Activated naive CD4-positive, alpha-beta T cell treated with anti-CD3 and anti-CD28 coated beads, Interleukin-2, amount 10 ng/mL, durations not matched to agents 7 days and 5 days (primary cell): Measurements from ENCODE around the gene COPZ1.

Source experiments
- CTCF ChIA-PET: fragments of 350-600 bp; sonication (Branson Sonifier 250); formaldehyde crosslinking; loops from one replicate; lab custom pipeline; 2021; ENCODE audit warnings: antibody characterized with exemption; lab: Charles Lee
- DNase-seq: peaks from one replicate; pipeline ENCODE4 v3.0.0-alpha.2; 2020
- H3K27ac Mint-ChIP-seq: one replicate; pipeline ENCODE4 v1.8.0; 2021; ENCODE audit warnings: mild to moderate bottlenecking, moderate library complexity, mixed read lengths
- H3K27me3 Mint-ChIP-seq: one replicate; pipeline ENCODE4 v1.8.0; 2021; ENCODE audit warnings: mild to moderate bottlenecking, mixed read lengths
- H3K36me3 Mint-ChIP-seq: one replicate; pipeline ENCODE4 v1.8.0; 2021; ENCODE audit warnings: mixed read lengths
- H3K4me1 Mint-ChIP-seq: one replicate; pipeline ENCODE4 v1.8.0; 2021; ENCODE audit warnings: mixed read lengths
- H3K4me3 Mint-ChIP-seq: one replicate; pipeline ENCODE4 v1.8.0; 2021; ENCODE audit warnings: mild to moderate bottlenecking, moderate library complexity, mixed read lengths
- H3K9me3 Mint-ChIP-seq: one replicate; pipeline ENCODE4 v1.8.0; 2021; ENCODE audit warnings: mixed read lengths

COPZ1 gene

GRCh38 chr12:54363618-54364017, 38.7 kb downstream of the COPZ1 start:
- DNase-seq = no peak
- no peak overlapping the region for H3K27ac Mint-ChIP-seq
- H3K4me3 Mint-ChIP-seq = no peak overlapping the region
- no peaks in the 10 kb centered on the region for H3K9me3 Mint-ChIP-seq
- peaks cover 42% of the 10 kb centered on the region for H3K4me1 Mint-ChIP-seq
- H3K27me3 Mint-ChIP-seq = peaks cover 17% of the 10 kb centered on the region
- CTCF ChIA-PET = interaction anchor here (0.6 to 8.3 kb wide), 8 partner anchors 14 to 149 kb away, joined by 3 to 125 read pairs (median 12); no protein-coding TSS in a partner anchor
- H3K36me3 Mint-ChIP-seq = no peaks in the 10 kb centered on the region

- Mint-ChIP-seq H3K9me3 (no peaks in the 10 kb centered on the region), H3K27ac (peak within 1 kb of the TSS; percentile 81), H3K4me1 (peaks cover 49% of the 10 kb centered on the region), H3K27me3 (peaks cover 23% of the 10 kb centered on the region), H3K36me3 (no peaks in the 10 kb centered on the region), H3K4me3 (peak within 1 kb of the TSS; percentile 11)
- peak; percentile 54 for DNase-seq
- CTCF ChIA-PET = no interaction called here
These were observed 39.5 kb downstream of the COPZ1 start, which contains the start of gene GPR84 for GRCh38 chr12:54364413-54364812. Gene GPR84, minus strand, starts transcription at chr12:54364486. Its CDS starts 635 bp downstream, at chr12:54363851.

DNA sequence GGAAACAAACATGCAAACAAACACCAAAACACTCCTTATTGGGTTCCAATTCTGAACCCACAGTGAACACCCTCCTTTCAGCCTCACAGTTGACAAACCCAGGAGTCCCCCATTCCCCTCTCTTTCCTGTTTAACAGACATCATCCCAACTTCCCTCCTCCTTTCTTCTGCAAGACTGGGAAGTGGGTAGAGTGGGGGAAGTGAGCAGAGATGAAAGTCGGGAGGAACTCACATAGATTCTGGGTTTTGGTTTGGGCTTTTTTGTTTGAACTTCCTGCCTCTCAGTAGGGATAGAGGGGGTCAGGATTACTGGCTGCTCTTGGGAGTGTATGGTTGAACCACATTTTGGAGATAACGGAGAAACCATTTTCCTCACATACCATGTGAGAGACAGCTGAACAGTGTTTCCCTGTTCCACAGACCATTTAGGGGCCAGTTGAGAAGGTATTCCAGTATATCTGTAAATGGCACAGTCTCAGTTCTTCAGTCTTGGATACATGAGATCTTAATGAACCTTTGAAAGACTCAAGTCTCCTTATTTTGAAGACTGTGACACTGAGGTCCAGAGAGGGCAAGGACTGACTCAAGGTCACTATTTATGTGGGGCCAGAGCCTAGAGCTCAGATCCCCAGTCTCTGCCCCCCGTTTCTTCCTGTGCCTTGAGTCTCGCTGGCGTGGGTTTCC, 43.2 kb downstream of the COPZ1 start:
- Mint-ChIP-seq H3K27ac (no peak overlapping the region), H3K4me1 (peaks cover 47% of the 10 kb centered on the region), H3K9me3 (no peaks in the 10 kb centered on the region), H3K27me3 (peaks cover 25% of the 10 kb centered on the region), H3K36me3 (no peaks in the 10 kb centered on the region), H3K4me3 (no peak overlapping the region)
- CTCF ChIA-PET = interaction anchor here (0.6 to 4.5 kb wide), 19 partner anchors 11 to 160 kb away, joined by 3 to 68 read pairs (median 5); no protein-coding TSS in a partner anchor
- no peak for DNase-seq

- H3K27ac Mint-ChIP-seq = no peak overlapping the region
- H3K4me1 Mint-ChIP-seq = peaks cover 41% of the 10 kb centered on the region
- no peaks in the 10 kb centered on the region for H3K9me3 Mint-ChIP-seq
- CTCF ChIA-PET = interaction anchor here (0.8 to 4.5 kb wide), 18 partner anchors 12 to 161 kb away, joined by 3 to 68 read pairs (median 5); no protein-coding TSS in a partner anchor
- H3K27me3 Mint-ChIP-seq = peaks cover 33% of the 10 kb centered on the region
- peak overlapping the region; percentile 33 for H3K4me3 Mint-ChIP-seq
- peak; percentile 93 for DNase-seq
- H3K36me3 Mint-ChIP-seq = no peaks in the 10 kb centered on the region
These were observed 44.0 kb downstream of the COPZ1 start for GRCh38 chr12:54368709-54369596.

DNA sequence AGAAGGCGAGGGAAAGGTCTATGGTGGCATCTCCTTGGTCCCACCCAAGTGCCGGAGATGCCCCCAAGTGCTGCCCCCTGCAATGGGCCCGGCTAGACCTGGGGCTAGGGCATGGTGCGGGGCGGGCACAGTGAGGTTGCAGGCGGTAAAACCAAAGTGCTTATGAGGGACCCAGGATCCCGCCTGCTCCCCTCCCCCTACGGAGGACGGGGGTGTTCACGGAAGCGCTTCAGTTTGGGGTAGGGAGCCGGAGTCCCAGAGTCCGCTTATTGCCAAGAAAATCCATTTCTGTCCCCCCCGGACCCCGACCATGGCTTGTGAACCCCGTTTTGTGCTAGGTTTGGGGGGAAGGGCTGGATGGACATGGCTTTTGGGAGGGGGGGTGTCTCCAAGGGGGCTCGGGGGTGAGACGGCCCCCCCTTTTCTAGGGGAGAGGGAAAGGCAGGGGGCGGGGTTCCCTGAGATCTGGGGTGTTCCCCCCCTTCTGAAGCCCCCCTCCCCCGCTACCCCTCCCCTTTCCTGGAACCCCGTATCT, 44.7 kb downstream of the COPZ1 start:
- peak overlapping the region; percentile 33 for H3K4me3 Mint-ChIP-seq
- H3K27ac Mint-ChIP-seq = no peak overlapping the region
- CTCF ChIA-PET = interaction anchor here (1.0 to 2.6 kb wide), 4 partner anchors 10 to 149 kb away, joined by 3 to 19 read pairs (median 10); no protein-coding TSS in a partner anchor
- H3K4me1 Mint-ChIP-seq = peaks cover 34% of the 10 kb centered on the region
- no peaks in the 10 kb centered on the region for H3K9me3 Mint-ChIP-seq
- H3K27me3 Mint-ChIP-seq = peaks cover 40% of the 10 kb centered on the region
- no peak for DNase-seq
- H3K36me3 Mint-ChIP-seq = no peaks in the 10 kb centered on the region

DNA sequence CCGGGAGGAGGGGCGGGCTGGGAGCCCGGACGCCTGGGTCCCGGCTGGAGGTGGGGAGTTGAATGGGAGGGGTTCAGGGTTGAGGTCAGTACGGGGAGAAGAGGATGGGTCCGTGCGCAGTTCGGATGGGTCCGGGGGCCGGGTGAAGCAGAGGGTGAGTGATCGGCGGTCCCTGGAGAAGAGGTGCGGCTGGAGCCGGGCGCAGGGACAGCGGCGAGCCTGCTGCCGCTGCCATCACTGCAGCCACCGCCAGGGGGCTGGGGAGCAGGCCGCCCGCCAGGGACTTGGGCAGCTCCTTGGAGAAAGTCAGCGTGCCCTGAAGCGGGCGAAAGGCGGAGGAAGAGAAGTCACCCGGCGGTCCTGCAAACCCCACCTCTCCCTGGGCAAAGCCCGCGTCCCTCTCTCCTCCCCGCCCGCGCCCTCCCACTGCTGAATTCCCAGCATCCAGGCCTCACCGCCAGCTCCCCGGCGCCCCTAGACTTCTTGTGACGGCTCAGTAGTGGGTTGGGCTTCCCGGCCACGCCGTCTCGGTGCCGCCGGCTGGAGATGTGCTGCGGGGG, 45.3 kb downstream of the COPZ1 start:
- CTCF ChIA-PET = interaction anchor here (0.7 to 2.9 kb wide), 10 partner anchors 8 to 156 kb away, joined by 3 to 19 read pairs (median 6); no protein-coding TSS in a partner anchor
- Mint-ChIP-seq H3K4me3 (no peak overlapping the region), H3K9me3 (no peaks in the 10 kb centered on the region), H3K36me3 (no peaks in the 10 kb centered on the region), H3K27ac (no peak overlapping the region), H3K4me1 (peaks cover 29% of the 10 kb centered on the region), H3K27me3 (peaks cover 44% of the 10 kb centered on the region)
- no peak for DNase-seq

DNA sequence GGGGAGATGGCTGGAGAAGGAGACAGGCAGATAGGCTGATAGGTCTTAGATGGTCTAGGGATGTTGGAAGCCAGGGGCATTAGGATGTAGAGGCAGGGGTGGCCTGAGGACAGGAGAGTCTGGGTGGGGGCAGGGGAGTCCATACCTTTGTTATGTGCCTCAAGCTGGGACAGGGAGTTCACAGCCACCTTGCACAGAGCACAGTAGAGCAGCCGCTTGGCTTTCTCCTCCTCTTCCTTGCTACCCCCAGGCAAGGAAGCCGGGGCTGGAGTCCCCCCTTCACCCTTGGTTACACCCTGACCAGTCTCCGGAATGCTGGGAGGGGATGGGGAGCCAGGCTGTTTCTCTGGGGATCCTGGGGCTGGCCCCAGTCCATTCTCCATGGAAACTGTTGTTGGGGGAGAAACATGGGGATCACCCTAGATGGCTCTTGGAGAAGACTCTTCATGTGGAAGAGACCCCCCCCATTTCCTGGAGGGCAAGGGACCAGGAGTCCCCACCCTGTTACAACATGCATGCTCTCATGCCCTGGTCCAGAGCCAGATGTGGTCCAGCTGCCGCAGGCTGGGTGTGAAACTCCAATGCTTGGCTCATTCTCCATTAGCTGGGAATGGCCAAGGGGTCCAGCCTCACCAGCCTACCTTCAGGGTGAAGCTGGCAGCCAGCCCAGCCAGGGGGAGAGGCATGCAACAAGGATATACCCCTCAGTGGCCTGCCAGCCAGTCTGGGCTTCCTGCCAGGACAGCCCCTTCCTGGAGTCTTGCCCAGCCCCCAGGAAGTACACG, 46.6 kb downstream of the COPZ1 start:
- Mint-ChIP-seq H3K4me3 (no peak overlapping the region), H3K36me3 (no peaks in the 10 kb centered on the region), H3K27ac (no peak overlapping the region), H3K9me3 (no peaks in the 10 kb centered on the region), H3K27me3 (peaks cover 57% of the 10 kb centered on the region), H3K4me1 (peaks cover 29% of the 10 kb centered on the region)
- no peak for DNase-seq
- CTCF ChIA-PET = interaction anchor here (1.1 to 2.9 kb wide), 10 partner anchors 8 to 157 kb away, joined by 3 to 19 read pairs (median 5); no protein-coding TSS in a partner anchor

DNA sequence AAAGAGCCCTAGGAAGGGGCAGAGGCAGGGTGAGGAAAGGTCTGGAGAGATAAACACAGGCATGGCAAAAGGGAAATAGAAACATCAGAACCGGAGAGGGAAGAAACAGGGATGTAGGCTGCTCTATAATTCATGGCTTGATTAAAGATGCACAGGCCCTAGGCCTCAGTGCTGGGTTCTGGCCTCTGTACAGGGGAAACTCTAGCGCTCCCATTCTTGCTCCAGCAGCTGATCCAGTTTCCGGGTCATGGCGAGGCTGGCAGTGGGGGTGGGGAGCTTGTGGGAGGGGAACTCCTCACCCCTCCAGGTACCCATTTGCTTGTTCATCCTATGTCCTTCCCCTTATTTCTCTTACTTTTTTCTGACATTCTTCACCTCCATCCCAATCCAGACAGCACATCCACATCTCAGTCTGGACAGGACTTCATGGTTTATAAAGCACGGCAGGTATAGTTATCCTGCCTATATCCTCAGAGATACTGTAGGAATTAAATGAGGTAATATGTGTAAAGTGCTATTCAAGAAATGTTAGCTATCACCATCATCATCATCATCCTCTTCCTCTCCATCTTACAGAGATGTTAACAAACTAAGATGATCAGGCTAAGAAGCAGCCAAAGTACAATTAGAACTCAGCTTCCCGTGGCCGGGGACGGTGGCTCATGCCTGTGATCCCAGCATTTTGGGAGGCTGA, 47.3 kb downstream of the COPZ1 start:
- DNase-seq = no peak
- Mint-ChIP-seq H3K4me3 (no peak overlapping the region), H3K36me3 (no peaks in the 10 kb centered on the region), H3K27me3 (peaks cover 64% of the 10 kb centered on the region), H3K27ac (no peak overlapping the region), H3K4me1 (peaks cover 29% of the 10 kb centered on the region), H3K9me3 (no peaks in the 10 kb centered on the region)
- CTCF ChIA-PET = interaction anchor here (1.0 to 2.9 kb wide), 8 partner anchors 7 to 170 kb away, joined by 3 to 19 read pairs (median 4); no protein-coding TSS in a partner anchor

GRCh38 chr12:54373649-54374561, 49.0 kb downstream of the COPZ1 start:
- CTCF ChIA-PET = interaction anchor here (1.3 to 2.5 kb wide), 3 partner anchors 25 to 159 kb away, joined by 3 to 10 read pairs (median 5); no protein-coding TSS in a partner anchor
- H3K27ac Mint-ChIP-seq = no peak overlapping the region
- H3K9me3 Mint-ChIP-seq = no peaks in the 10 kb centered on the region
- DNase-seq = no peak
- H3K27me3 Mint-ChIP-seq = peaks cover 64% of the 10 kb centered on the region
- peaks cover 21% of the 10 kb centered on the region for H3K4me1 Mint-ChIP-seq
- H3K4me3 Mint-ChIP-seq = no peak overlapping the region
- no peaks in the 10 kb centered on the region for H3K36me3 Mint-ChIP-seq

GRCh38 chr12:54374562-54375258, 49.8 kb downstream of the COPZ1 start:
- peaks cover 63% of the 10 kb centered on the region for H3K27me3 Mint-ChIP-seq

GRCh38 chr12:54375259-54375579, 50.3 kb downstream of the COPZ1 start:
- no peak for DNase-seq
- no peak overlapping the region for H3K27ac Mint-ChIP-seq
- no peak overlapping the region for H3K4me3 Mint-ChIP-seq
- H3K36me3 Mint-ChIP-seq = no peaks in the 10 kb centered on the region
- CTCF ChIA-PET = interaction anchor here (0.6 to 2.5 kb wide), 4 partner anchors 24 to 160 kb away, joined by 3 to 10 read pairs (median 4); no protein-coding TSS in a partner anchor
- peaks cover 21% of the 10 kb centered on the region for H3K4me1 Mint-ChIP-seq
- no peaks in the 10 kb centered on the region for H3K9me3 Mint-ChIP-seq
- peaks cover 64% of the 10 kb centered on the region for H3K27me3 Mint-ChIP-seq

More at GRCh38 chr12:54374562-54375258, 49.8 kb downstream of the COPZ1 start:
- Mint-ChIP-seq H3K9me3 (no peaks in the 10 kb centered on the region), H3K27ac (no peak overlapping the region), H3K4me3 (no peak overlapping the region), H3K36me3 (no peaks in the 10 kb centered on the region), H3K4me1 (peaks cover 20% of the 10 kb centered on the region)
- CTCF ChIA-PET = interaction anchor here (0.6 to 2.5 kb wide), 4 partner anchors 25 to 160 kb away, joined by 3 to 10 read pairs (median 4); no protein-coding TSS in a partner anchor
- DNase-seq = no peak
